ACHN (cell line): ENCODE measurements around the gene DUSP1.

Experiments
- DNase-seq: peaks from one replicate; pipeline ENCODE4 v3.0.0-alpha.2; 2015
- in situ Hi-C: cut with HindIII; loops from 2 replicates; pipeline ENCODE4 v1.10.0; 2017; ENCODE audit warnings: low sequenced_read_pairs, low pct_ligation_motif_present, low pct_unique_long_range_greater_than_20kb

DUSP1 gene

GRCh38 chr5:172718527-172719114, 52.4 kb downstream of the DUSP1 start:
- DNase-seq, result no peak
- in situ Hi-C loops, result no loop called here
